GM08714 (cell line): Measurements from ENCODE around the gene KAZN.

Experiments
- H3K4me3 ChIP-seq: fragments of 200-500 bp; sonication (Bioruptor generic); 2 replicates; pipeline ENCODE4 v1.5.1; 2014; ENCODE audit warnings: mild to moderate bottlenecking, low read length, inconsistent platforms
- ZNF274 ChIP-seq: IDR thresholded peaks from 2 replicates; pipeline ENCODE4 v1.6.1; 2012; ENCODE audit warnings: mild to moderate bottlenecking, low read depth, low read length

Gene KAZN

DNA sequence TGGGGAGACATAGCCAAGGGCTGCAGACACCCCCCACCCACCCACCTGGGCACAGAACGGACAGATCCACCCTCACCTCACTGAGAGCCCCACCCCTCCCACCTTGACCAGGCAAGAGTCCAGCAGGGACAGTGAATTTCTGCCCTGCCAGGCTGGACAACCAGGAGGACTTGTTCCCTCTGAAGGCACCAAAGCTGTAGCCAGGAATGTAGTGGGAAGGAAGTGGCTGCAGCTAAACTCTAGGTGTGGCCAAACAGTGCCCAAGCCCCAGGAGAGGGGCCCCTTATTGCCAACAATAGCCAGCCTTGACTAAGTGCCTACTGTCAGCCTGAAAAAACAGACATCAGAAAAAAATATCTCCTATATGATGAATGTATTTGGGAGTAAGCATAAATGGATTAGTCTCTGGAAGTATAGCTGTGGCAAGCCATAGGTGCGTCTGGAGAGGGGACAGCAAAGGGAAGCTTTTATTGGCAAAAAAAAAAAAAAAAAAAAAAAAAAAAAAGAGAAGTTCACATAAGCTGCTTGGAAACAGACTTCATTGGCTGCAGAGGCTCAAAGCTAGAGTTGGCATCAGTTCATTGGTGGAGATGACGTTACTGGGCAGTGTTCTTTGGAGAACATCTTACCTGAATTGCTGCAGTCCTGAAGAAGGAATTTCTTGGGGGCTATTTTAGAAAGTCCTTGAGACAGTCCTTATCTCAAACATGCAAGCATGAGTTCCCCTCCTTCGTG is 490.9 kb downstream of the KAZN start:
- H3K4me3 ChIP-seq: no peak overlapping the region
- TF ChIP-seq ZNF274: no peak

DNA sequence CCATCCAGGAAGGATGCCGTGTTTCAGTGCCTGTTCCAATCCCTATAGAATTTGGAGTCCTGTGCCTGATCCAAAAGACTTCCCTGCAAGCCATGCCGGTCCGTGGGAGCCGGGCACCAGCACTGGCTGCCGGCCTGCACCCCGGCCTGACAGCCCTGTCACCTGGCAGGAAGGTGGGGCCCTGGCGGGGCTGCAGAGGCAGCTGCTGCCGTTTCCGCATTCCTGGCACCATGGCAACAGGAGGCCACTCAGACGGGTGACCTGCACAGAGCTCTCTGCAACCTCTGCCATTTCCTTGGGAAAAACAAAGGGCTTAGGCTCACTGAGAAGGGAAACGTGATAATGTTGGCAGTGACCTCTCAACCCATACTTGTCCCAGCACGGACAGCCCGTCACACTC is 491.9 kb downstream of the KAZN start:
- H3K4me3 ChIP-seq: no peak overlapping the region
- TF ChIP-seq ZNF274: no peak

DNA sequence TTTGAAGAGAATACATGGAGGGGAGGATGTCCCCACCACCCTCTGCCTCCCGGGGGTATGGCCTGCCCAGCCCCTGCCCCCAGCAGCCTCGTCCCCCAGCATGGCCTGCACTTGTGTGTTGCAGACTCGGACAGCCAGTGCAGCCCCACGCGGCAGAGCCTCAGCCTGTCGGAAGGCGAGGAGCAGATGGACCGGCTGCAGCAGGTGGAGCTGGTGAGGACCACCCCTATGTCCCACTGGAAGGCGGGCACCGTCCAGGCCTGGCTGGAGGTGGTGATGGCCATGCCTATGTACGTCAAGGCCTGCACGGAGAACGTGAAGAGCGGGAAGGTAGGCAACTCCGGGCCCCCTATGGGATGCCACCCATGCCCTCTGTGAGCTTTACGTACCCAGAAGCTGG is 495.6 kb downstream of the KAZN start:
- TF ChIP-seq ZNF274: no peak

DNA sequence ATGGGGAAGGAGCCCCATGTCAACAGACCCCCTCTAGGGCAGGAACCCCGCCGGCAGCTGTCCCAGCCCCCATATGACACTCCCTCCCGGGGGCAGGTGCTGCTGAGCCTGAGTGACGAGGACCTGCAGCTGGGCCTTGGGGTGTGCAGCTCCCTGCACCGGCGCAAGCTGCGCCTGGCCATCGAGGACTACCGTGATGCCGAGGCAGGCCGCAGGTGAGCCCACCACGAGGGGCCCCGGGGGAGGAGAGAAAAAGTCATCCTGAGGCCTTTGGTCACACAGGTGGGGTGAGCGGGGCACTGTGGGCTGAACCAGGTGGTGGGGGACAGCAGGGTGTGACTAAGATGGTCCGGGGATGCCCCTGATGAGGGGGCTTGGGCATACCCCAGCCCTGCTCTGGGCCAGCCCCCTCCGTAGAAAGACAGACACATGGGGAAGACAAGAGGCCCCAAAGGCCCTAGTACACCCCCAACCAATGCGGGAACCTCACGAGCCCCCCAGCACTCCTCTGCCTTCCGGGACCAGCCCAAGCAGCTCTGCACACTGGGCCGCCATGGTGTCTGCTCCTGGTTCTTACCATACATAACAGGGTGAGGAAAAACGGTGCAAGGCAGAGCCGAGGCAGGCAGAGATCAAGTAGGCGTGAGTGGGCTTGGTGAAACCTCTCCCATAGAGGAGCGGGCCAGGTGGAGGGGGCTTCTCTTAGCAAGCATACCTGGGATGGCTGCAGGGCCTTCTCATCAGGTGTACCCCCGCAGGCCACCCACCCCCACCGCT is 496.4 kb downstream of the KAZN start:
- no peak overlapping the region for H3K4me3 ChIP-seq
- no peak for TF ChIP-seq ZNF274

More for the DNA sequence above, 495.6 kb downstream of the KAZN start:
- no peak overlapping the region for H3K4me3 ChIP-seq

DNA sequence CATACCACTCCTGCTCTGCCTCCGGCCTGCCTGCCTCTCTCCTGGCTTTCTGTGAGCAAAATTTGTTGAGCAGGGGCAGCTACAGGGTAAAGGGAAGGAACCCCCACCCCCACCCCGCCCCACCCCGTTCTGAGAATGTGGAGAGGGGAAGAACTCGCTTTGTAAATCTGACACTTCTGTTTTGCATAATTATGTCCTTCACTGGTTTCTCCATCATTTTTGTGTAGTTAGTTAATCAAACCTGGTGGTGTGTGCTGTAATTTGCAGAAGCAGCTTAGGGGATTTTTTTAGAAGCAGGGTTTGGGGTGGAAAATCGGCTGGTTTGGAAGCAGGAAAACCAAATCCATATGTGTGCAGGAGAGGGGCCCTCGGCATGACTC is 497.0 kb downstream of the KAZN start:
- no peak overlapping the region for H3K4me3 ChIP-seq
- TF ChIP-seq ZNF274: no peak

DNA sequence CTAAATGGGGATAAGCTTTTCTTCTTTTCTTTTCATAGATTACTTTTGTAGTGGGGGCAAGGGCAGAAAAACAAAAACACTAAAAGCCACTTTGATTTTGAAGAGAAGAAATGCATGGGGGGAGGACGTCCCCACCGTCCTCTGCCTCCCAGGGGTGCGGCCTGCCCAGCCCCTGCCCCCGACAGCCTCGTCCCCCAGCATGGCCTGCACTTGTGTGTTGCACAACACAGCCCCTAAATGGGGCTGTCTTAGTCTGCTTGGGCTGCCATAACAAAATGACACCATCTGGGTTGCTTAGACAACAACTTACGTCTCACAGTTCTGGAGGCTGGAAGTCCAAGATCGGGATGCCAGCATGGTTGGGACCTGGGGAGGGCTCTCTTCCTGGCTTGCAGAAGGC is 497.8 kb downstream of the KAZN start:
- TF ChIP-seq ZNF274: no peak
- no peak overlapping the region for H3K4me3 ChIP-seq

DNA sequence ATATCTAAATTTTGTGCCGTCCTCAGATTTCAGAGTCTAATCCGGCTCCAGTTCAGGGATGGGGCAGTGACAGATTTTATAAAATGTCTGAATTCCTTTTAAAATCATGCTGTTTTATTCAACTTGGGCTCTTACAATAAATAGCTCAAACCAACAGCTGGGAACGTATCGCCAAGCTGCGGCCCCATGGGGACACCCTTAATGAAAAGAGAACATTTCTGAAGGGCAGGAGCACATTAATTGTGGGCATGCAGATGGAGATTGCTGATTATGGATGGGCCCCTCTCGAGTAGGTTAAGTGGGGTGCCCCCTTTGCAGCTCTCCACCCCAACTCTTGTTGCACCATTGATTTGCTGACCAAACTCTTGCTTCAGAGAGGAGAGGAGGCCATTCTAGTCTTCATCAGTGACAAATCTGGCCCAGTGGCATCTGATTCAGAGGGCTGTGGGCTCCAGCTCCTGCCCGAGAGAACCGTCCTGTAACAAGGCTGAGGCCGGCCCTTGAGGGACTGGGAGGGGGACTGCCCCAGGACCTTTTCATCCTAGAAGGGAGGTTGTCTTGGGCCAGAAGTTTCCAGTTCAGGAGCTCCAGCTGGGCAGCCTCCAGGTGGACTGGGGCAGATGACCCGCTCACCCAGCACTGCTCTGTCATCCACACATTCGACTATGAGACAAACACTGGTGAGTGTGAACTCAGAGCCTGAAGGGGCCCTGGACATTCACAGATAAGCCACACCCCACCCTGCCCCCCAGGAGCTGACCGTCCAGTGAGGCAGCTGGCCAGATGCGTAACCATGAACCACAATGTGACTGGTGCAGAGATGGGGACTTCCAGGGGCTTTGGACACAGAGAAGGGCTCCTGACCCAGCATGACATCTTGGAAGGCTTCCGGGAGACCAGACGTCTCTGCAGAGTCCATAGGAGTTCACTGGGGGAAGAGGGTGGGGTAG is 500.0 kb downstream of the KAZN start:
- TF ChIP-seq ZNF274: no peak
- no peak overlapping the region for H3K4me3 ChIP-seq

DNA sequence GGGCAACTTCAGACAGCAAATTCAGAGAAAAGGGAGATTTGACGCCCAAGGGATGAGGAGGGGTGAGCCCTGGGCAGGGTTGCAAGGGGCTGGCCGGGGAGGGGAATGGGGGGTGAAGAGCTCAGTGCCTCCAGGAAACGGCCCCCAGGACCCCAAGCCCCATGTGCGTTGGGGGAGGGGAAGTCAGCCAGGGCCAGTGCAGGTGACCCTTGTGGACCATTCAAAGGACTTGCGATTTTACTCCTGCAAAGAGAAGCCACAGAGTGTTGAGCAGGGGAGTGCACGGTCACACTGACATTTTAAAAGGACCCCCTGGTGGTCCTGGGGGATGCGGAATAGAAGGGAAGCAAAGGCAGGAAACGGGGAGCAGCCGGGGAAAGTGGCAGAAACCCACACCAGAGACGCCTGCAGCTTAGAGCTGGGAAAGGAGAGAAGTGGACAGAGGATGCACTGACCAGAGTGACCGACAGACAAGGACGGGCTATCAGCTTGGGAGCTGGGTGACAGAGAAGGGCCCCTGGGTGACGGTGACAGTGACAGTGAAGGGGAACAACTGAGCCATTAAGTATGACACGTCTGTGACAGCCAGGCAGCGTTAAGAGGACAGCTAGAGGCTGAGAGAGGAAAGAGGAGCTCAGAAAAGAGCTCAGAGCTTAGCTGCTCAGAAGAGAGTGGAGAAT is 501.1 kb downstream of the KAZN start:
- TF ChIP-seq ZNF274: no peak
- H3K4me3 ChIP-seq: no peak overlapping the region

DNA sequence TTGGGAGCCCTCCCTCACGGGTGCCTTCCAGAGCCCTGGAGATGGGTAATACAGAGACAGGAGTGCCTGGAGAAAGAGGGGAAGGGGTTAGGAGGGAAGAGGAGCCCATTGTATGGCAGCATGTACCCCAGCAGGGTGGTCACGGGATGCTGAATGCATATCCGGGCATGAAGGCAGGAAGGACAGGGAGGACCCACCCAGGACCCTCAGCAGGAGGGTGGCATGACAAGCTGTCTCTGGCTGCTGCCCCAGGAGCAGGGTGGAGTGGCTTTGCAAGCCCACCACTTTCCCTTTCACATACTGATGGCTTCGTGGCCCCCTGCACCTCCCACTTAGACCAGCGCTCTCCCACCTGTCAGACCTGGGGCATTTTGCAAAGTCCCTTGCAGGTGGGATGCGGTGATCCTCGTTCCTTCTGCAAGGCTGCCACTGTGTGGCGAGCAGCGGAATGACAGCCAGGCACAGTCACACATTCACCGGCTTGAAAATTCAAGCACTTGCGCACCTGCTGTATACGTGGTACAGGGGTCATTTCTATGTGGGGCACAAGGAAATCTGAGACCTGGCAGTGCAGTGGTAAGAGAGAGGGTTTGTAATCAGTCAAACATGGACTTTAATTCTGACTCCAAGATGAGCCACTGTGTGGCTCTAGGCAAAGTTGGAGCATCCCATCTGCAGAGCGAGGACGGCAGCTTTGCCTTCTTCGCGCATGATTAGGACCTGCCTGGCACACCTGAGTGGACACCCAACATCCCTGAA is 501.8 kb downstream of the KAZN start:
- no peak overlapping the region for H3K4me3 ChIP-seq
- TF ChIP-seq ZNF274: no peak

DNA sequence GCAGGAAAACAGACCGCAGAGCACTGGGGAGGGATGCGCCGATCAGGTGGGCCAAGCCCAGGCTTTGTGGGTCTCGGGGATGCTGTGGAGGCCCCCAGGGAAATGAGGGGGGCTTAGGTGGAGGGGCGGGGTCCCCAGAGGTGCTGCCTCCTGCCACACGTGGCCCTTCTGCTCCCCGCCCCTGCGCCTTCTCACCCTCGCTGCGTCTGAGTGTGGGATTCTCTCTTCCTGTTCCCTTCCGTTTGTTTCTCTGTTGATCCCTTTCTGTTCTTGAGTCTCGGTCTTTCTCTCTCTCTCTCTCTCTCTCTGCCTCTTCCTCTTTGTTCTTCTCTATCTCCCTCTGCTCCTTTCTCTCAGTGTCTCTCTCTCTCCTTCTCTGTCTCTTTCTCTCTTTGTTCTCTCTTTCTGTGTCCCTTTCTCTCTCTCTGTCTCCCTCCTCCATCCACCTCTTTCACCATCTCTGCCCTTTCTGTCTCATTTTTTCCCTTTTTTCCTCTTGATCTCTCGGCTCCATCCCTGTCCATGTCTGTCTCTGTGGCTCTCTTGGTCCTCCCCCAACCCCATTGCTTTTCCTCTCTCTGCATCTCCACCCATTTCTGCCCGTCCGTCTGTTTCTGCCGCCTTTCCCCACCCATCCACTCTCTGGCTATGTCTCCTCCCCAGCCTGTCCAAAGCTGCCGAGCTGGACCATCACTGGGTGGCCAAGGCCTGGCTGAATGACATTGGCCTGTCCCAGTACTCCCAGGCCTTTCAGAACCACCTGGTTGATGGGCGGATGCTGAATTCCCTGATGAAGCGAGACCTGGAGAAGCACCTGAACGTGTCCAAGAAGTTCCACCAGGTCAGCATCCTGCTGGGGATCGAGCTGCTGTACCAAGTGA is 502.6 kb downstream of the KAZN start:
- TF ChIP-seq ZNF274: no peak
- no peak overlapping the region for H3K4me3 ChIP-seq

DNA sequence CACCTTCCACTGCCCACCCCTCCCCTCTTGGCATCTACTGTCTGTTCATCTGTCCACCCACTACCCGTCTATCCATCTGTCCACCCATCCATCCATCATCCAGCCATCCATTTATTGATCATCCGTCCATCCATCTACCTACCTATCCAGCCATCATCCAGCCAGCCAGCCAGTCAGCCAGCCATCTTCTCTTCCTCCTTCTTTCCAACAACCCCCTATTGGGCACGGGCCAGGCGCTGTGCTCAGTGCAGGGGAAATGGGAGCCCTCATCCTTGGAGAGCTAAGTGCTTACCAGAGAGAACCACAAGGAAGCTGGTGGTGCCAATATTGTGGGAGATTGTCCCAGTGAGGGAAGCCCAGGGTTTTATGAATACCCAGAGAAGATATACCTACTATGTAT is 503.3 kb downstream of the KAZN start:
- no peak for TF ChIP-seq ZNF274
- no peak overlapping the region for H3K4me3 ChIP-seq

DNA sequence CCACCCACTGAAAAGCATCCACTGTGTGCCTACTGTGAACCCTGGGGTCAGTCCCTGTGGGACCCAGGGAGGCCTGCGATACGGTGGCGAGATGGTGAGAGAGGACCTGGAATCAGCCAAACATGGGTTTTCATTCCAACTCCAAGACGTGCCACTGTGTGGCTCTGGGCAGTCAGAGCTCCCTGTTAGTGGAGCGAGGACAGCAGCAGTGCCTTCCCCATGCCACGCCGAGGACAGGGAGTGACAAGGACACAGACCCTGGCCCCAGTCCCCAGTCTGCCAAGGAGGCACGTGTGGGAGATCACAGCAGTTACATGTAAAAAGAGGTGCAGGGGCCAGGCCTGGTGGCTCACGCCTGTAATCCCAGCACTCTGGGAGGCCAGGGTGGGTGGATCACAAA is 504.2 kb downstream of the KAZN start:
- H3K4me3 ChIP-seq: no peak overlapping the region
- TF ChIP-seq ZNF274: no peak
